Keratinocyte (primary cell): Measurements from ENCODE around the gene DLG2. TPM values are rescaled to one million over a fixed set of nuclear protein-coding genes. Genes with fewer than 3 reads are reported as not detected.

ENCODE experiments used
- DNase-seq: peaks from one replicate; pipeline ENCODE4 v3.0.0-alpha.2; 2011; ENCODE audit warnings: low read depth, missing footprints, low spot score
- FAIRE-seq: peaks from 2 replicates; lab custom pipeline; 2011; peaks lifted over from hg19 to GRCh38; lab: Jason Lieb, UNC
- H2AFZ ChIP-seq: 2 replicates; pipeline ENCODE4 v1.6.0; 2012; ENCODE audit warnings: low read length, control low read depth, inconsistent platforms; ENCODE audit not compliant: control insufficient read depth
- H3K27ac ChIP-seq: 2 replicates; pipeline ENCODE4 v1.5.1; 2011; ENCODE audit warnings: low read length; ENCODE audit not compliant: control insufficient read depth, insufficient read depth
- H3K27me3 ChIP-seq: 3 replicates; pipeline ENCODE4 v1.6.0; 2011; ENCODE audit warnings: low read length; ENCODE audit not compliant: control insufficient read depth, insufficient read depth; ENCODE audit errors: extremely low read depth
- H3K36me3 ChIP-seq, 2 experiments: 2 replicates in 1 of 2; 3 replicates in 1 of 2; pipeline ENCODE4 v1.5.1; 2011; ENCODE audit warnings: low read length in 2 of 2, mild to moderate bottlenecking in 1 of 2; ENCODE audit not compliant: control insufficient read depth in 2 of 2, insufficient read depth in 2 of 2; ENCODE audit errors: extremely low read depth in 1 of 2
- H3K4me1 ChIP-seq: 3 replicates; pipeline ENCODE4 v1.5.1; 2011; ENCODE audit warnings: low read length; ENCODE audit not compliant: control insufficient read depth, insufficient read depth; ENCODE audit errors: extremely low read depth
- H3K4me2 ChIP-seq: 3 replicates; pipeline ENCODE4 v1.6.0; 2011; ENCODE audit warnings: low read depth, low read length; ENCODE audit not compliant: control insufficient read depth, insufficient read depth; ENCODE audit errors: extremely low read depth
- H3K4me3 ChIP-seq, 3 experiments: fragments of 200-600 bp in 1 of 3; sonication (generic) in 1 of 3; 2 replicates in 2 of 3; 3 replicates in 1 of 3; pipeline ENCODE4 v1.5.1; 2011 to 2016; ENCODE audit warnings: low read length in 3 of 3, mild to moderate bottlenecking in 3 of 3, control low read depth in 2 of 3, inconsistent platforms in 1 of 3, low read depth in 1 of 3, mixed read lengths in 1 of 3, mixed run types in 1 of 3, moderate library complexity in 1 of 3; ENCODE audit not compliant: control insufficient read depth in 2 of 3, insufficient read depth in 2 of 3; ENCODE audit errors: extremely low read depth in 1 of 3
- H3K79me2 ChIP-seq: 2 replicates; pipeline ENCODE4 v1.6.0; 2012; ENCODE audit warnings: low read length; ENCODE audit not compliant: control insufficient read depth, insufficient read depth
- H3K9ac ChIP-seq: 3 replicates; pipeline ENCODE4 v1.6.0; 2011; ENCODE audit warnings: low read length; ENCODE audit not compliant: control insufficient read depth, insufficient read depth; ENCODE audit errors: extremely low read depth
- H3K9me1 ChIP-seq: 3 replicates; pipeline ENCODE4 v1.6.0; 2011; ENCODE audit warnings: low read length; ENCODE audit not compliant: control insufficient read depth, insufficient read depth; ENCODE audit errors: extremely low read depth
- H3K9me3 ChIP-seq: 2 replicates; pipeline ENCODE4 v1.5.1; 2012; ENCODE audit warnings: low read depth, low read length; ENCODE audit not compliant: control insufficient read depth
- H4K20me1 ChIP-seq: 3 replicates; pipeline ENCODE4 v1.6.0; 2011; ENCODE audit warnings: low read length; ENCODE audit not compliant: control insufficient read depth, insufficient read depth; ENCODE audit errors: extremely low read depth
- EZH2 ChIP-seq: IDR thresholded peaks from one replicate; pipeline ENCODE4 v1.6.1; 2012; ENCODE audit warnings: inconsistent platforms, mild to moderate bottlenecking, low read length, moderate library complexity
- dilution Hi-C: fragments of 300-500 bp; cut with MboI; formaldehyde crosslinking; loops from one replicate; pipeline ENCODE4 v1.7.0; 2020; ENCODE audit warnings: low sequenced_read_pairs; ENCODE audit not compliant: extremely low pct_ligation_motif_present
- polyA plus RNA-seq, 5 experiments: library from polyadenylated mRNA; depleted of rRNA in 3 of 5; stranded (reverse) in 3 of 5; stranded (forward) in 1 of 5; unstranded in 1 of 5; fragments of >200 nt; gene quantifications; 1 replicate in 1 of 5; 2 replicates in 3 of 5; 3 replicates in 1 of 5; pipeline versions ENCODE4 v1.2.1 to v1.2.3, GENCODE V29; 2011 to 2012; ENCODE audit warnings: missing spikeins in 2 of 5, low read depth in 1 of 5, low replicate concordance in 1 of 5
- TF ChIP-seq, protein P1 (sequence below), 3 experiments: IDR thresholded peaks in 1 of 3; conservative IDR thresholded peaks in 1 of 3; optimal IDR thresholded peaks in 1 of 3; 2 replicates in 2 of 3; 3 replicates in 1 of 3; pipeline versions ENCODE3 to v1.5.1; 2011; ENCODE audit warnings: low read length in 3 of 3, mild to moderate bottlenecking in 3 of 3, moderate library complexity in 2 of 3, control low read depth in 1 of 3, inconsistent platforms in 1 of 3; ENCODE audit not compliant: insufficient read depth in 2 of 3; ENCODE audit errors: extremely low read depth in 1 of 3

The DLG2 gene
- polyA plus RNA-seq, 1 donor (not counting 4 experiments of a cell fraction or from before 2014, with no cell fraction given): 0.55 TPM

DNA sequence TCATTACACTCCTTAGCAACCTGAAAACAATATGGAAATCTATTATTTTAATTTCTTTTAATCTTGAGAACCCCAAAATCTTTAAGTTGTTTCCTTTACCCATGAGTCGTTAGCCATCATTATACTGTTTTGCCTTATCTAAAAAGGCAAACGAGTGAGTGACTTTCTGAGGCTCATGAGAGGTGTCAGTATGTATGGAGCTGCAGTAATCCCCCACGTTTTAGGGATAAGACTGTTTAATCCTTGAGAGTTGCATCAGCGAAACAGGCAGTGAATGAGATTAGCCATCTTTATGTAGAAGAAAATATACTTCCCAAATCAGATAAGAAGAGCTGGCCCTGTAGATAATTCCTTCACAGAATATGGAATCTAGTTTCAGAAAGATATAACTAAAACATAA lies 1147.0 kb downstream of the DLG2 start:
- H3K27ac ChIP-seq: no peak overlapping the region
- no peaks in the 10 kb centered on the region for H4K20me1 ChIP-seq
- no peak for TF ChIP-seq EZH2
- TF ChIP-seq, protein P1, sequence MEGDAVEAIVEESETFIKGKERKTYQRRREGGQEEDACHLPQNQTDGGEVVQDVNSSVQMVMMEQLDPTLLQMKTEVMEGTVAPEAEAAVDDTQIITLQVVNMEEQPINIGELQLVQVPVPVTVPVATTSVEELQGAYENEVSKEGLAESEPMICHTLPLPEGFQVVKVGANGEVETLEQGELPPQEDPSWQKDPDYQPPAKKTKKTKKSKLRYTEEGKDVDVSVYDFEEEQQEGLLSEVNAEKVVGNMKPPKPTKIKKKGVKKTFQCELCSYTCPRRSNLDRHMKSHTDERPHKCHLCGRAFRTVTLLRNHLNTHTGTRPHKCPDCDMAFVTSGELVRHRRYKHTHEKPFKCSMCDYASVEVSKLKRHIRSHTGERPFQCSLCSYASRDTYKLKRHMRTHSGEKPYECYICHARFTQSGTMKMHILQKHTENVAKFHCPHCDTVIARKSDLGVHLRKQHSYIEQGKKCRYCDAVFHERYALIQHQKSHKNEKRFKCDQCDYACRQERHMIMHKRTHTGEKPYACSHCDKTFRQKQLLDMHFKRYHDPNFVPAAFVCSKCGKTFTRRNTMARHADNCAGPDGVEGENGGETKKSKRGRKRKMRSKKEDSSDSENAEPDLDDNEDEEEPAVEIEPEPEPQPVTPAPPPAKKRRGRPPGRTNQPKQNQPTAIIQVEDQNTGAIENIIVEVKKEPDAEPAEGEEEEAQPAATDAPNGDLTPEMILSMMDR (optimal IDR thresholded peaks at IDR 0.05 in 1 of 3, IDR thresholded peaks at IDR 0.05 in 1 of 3, conservative IDR thresholded peaks at IDR 0.05 in 1 of 3; ENCODE audit: extremely low read depth in 1 of 3, insufficient read depth in 2 of 3, low read length in 3 of 3): no peak
- H3K9ac ChIP-seq: no peak overlapping the region
- no peaks in the 10 kb centered on the region for H3K27me3 ChIP-seq
- H3K4me2 ChIP-seq: no peak overlapping the region
- H3K9me3 ChIP-seq: no peaks in the 10 kb centered on the region
- H3K4me3 ChIP-seq: no peak overlapping the region
- FAIRE-seq: no peak
- H3K79me2 ChIP-seq: no peaks in the 10 kb centered on the region
- no peak for DNase-seq
- dilution Hi-C loops: no loop called here
- no peaks in the 10 kb centered on the region for H3K9me1 ChIP-seq
- no peaks in the 10 kb centered on the region for H3K4me1 ChIP-seq
- H2AFZ ChIP-seq: no peak overlapping the region
- no peaks in the 10 kb centered on the region for H3K36me3 ChIP-seq

DNA sequence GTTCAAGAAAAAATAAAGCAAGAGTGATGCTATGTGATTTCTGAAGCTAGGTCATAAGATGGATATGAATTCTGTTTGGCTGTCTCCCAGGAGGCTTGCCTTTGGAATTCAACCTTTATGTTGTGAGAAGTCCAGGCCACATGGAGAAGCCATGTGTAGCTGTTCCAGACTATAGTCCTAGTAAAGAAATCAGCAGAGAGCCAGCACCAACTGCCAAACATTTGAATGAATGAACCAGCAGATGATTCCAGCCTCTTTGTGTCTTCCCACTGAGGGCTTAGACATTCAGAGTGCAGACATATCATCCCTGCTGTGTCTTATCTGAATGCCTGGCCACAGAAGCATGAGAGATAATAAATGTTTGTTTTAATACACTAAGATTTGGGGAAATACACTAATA lies 1150.6 kb downstream of the DLG2 start:
- no peak for TF ChIP-seq EZH2
- TF ChIP-seq, protein P1 (optimal IDR thresholded peaks at IDR 0.05 in 1 of 3, IDR thresholded peaks at IDR 0.05 in 1 of 3, conservative IDR thresholded peaks at IDR 0.05 in 1 of 3; ENCODE audit: extremely low read depth in 1 of 3, insufficient read depth in 2 of 3, low read length in 3 of 3): no peak
- H3K27ac ChIP-seq: no peak overlapping the region
- no peaks in the 10 kb centered on the region for H3K27me3 ChIP-seq
- H3K9me1 ChIP-seq: no peaks in the 10 kb centered on the region
- no peak overlapping the region for H3K4me2 ChIP-seq
- H2AFZ ChIP-seq: no peak overlapping the region
- H3K4me1 ChIP-seq: no peaks in the 10 kb centered on the region
- dilution Hi-C loops: no loop called here
- H3K36me3 ChIP-seq: no peaks in the 10 kb centered on the region
- H3K9ac ChIP-seq: no peak overlapping the region
- no peak for FAIRE-seq
- H3K79me2 ChIP-seq: no peaks in the 10 kb centered on the region
- no peaks in the 10 kb centered on the region for H4K20me1 ChIP-seq
- no peaks in the 10 kb centered on the region for H3K9me3 ChIP-seq
- no peak overlapping the region for H3K4me3 ChIP-seq
- no peak for DNase-seq
